ENCODE measurements around the gene ZNF143. TPM values are rescaled to one million over a fixed set of nuclear protein-coding genes. Genes with fewer than 3 reads are reported as not detected.

Gene ZNF143
- total and polyA plus RNA-seq, 2 of the 13 experiments (the other 11 are each of a cell fraction or from before 2014, with no cell fraction given) = 22.4 to 35.6 TPM

GRCh38 chr11:9574622-9575259 is 113.9 kb downstream of the ZNF143 start (continued):
- no peak for TF ChIP-seq PLSCR1 (CRISPR knock-in tag; IDR thresholded peaks at IDR 0.05; ENCODE audit: borderline replicate concordance)
- peak; percentile 34; the same call in 1 of the 2 replicates for TF ChIP-seq BORCS8-MEF2B (CRISPR knock-in tag; IDR thresholded peaks at IDR 0.05)
- no peak for TF ChIP-seq SUZ12 (IDR thresholded peaks at IDR 0.05; ENCODE audit: low read depth, low read length)
- no peak for TF ChIP-seq GTF3A (CRISPR knock-in tag; conservative IDR thresholded peaks at IDR 0.05)
- no peak for TF ChIP-seq ZGPAT (CRISPR knock-in tag; IDR thresholded peaks at IDR 0.05)
- TF ChIP-seq PRMT3 (CRISPR knock-in tag; IDR thresholded peaks at IDR 0.05; ENCODE audit: borderline replicate concordance, low read depth) = no peak
- TF ChIP-seq KMT2A (CRISPR knock-in tag; IDR thresholded peaks at IDR 0.05) = no peak
- peak; percentile 78 for TF ChIP-seq UBTF (CRISPR knock-in tag; IDR thresholded peaks at IDR 0.05)
- TF ChIP-seq IRX3 (CRISPR knock-in tag; IDR thresholded peaks at IDR 0.05; ENCODE audit: borderline replicate concordance, low read depth) = no peak
- no peak for TF ChIP-seq ZNF660 (CRISPR knock-in tag; IDR thresholded peaks at IDR 0.05; ENCODE audit: borderline replicate concordance, low read depth)
- no peak for TF ChIP-seq THRA (CRISPR knock-in tag; IDR thresholded peaks at IDR 0.05; ENCODE audit: borderline replicate concordance)
- peak; percentile 74 for TF ChIP-seq RBM39 (IDR thresholded peaks at IDR 0.05; ENCODE audit: low read depth, low read length, poor library complexity, severe bottlenecking)
- TF ChIP-seq JARID2 (CRISPR knock-in tag; IDR thresholded peaks at IDR 0.05; ENCODE audit: insufficient replicate concordance) = no peak
- peak; percentile 16; the same call in 1 of the 2 replicates for TF ChIP-seq GMEB1 (CRISPR knock-in tag; IDR thresholded peaks at IDR 0.05; ENCODE audit: borderline replicate concordance)
- no peak for TF ChIP-seq PTBP1 (IDR thresholded peaks at IDR 0.05; ENCODE audit: low read depth, low read length, poor library complexity, severe bottlenecking)
- TF ChIP-seq ZNF331 (CRISPR knock-in tag; IDR thresholded peaks at IDR 0.05) = no peak
- TF ChIP-seq BRCA1 (CRISPR knock-in tag; IDR thresholded peaks at IDR 0.05) = no peak
- TF ChIP-seq ZNF577 (CRISPR knock-in tag; IDR thresholded peaks at IDR 0.05; ENCODE audit: borderline replicate concordance, low read depth) = no peak
- TF ChIP-seq TFDP2 (CRISPR knock-in tag; IDR thresholded peaks at IDR 0.05) = no peak
